Activated CD8-positive, alpha-beta memory T cell treated with anti-CD3 and anti-CD28 coated beads, Interleukin-2, amount 50 U/mL, for 48 hours (primary cell): ENCODE results near the gene MRPS33.
"Not testable (repeated sequence)": the region's sequence is repeated elsewhere in the genome, so short reads cannot be mapped to it uniquely, and the experiment has no call there.

Experiments
- DNase-seq: peaks from one replicate; pipeline ENCODE4 v3.0.0-alpha.2; 2020

MRPS33 gene

DNA sequence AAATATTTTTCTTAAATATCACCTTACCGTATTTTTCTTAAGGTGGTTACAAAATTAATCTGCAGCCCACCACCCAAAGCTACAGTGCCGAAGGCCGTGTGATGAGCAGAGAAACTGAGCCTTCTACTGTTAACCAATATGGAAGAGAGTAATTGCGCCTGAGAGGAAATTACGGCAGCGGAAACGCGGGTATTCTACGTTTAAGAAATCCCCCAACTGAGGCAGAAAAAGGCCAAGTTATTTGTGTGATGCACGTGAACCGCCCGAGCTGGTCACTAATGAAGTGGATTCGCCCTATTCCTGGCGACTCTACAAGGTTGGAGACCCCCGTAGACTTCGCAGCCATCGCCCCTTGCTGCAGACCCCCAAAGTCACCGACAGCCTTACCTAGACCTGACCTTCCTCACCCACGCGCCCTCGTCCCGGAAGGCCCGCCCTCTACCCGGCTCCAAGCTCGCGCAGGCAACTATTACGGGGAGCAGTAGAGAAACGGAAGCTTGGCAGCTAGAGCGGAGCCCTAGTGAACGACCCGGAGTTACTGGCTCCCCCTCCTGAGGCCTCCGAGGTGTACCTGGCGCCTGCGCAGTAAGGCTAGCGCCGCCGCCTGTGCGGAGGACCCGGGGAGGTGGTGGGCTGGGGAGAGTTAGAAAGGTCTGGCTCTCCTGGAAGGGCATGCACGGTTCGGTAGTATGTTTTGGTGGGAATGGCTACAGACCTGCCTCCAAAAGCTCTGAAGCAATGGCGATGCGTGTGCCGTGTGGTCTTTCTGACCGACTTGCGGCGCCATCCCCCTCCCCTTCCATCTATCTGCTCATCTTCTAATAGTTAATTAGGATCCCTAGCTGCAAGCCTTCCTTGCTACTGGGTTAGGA, at the start of gene MRPS33:
MRPS33 (minus strand) TSS at position 429 of the 872 bp plus-strand sequence. CDS start 4,319 bp downstream, outside the sequence.
- DNase-seq = peak; percentile 94

- DNase-seq = no peak
Measured at GRCh38 chr7:141057788-141058187, 43.0 kb upstream of the MRPS33 start.

DNA sequence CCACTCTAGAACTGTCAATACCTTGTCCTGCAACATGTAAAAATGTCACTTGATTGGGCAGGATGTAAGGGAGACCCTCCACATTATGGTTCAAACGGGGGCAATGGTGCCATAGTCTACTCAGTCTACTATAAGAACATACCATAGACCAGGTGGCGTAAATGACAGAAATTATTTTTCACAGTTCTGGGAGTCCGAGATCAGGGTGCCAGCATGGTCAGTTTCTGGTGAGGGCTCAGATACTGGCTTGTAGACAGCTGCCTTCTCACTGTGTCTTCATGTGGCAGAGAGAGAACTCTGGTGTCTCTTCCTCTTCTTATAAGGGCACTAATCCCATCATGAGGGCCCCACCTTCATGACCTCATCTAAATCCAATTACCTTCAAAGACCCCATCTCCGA, 40.4 kb upstream of the MRPS33 start:
- no peak for DNase-seq

DNA sequence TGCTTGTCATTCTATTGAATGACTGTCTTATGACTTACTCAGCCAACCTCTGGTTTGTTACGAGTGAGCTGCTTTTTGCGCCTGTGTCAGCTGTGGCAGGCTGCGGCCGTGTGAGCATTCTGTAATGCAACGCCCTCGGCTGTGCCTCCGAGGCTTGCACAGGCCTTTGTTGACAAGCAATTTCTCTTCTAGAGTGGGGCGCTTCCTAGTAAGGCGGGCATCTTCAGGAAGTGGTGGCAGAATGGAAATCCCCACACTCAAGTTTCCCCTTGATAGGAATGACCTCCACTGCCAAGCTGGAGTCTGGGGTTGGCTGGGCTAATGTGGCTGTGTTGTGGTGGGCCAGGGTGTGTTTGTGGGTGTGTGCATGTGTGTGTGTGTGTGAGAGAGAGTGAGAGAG, 38.9 kb upstream of the MRPS33 start:
- DNase-seq = peak; percentile 69

DNA sequence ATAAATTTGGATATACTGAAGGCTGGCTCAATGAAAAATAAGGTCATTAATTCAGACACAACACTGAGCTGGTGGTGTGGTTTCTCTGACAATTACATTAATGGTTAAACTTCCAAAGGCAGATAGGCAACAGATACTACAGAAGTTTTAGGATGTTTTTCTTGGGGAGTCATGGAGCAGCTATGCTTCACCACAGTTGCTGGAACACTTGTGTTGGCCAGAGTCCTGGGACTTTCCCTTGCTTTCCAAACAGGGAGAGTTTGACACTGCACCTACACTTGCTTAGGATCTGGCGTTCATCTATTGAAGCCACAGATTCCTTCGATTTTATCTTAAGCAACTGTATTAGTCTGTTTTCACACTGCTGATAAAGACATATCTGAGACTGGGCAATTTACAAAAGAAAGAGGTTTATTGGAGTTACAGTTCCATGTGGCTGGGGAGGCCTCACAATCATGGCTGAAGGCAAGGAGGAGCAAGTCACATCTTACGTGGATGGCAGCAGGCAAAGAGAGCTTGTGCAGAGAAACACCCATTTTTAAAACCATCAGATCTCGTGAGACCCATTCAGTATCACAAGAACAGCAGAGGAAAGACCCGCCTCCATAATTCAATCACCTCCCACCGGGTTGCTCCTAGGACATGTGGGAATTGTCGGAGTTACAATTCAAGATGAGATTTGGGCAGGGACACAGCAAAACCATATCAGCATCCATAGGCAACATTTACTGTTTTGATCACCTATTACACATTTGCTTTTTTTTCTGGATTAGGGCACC, 31.3 kb upstream of the MRPS33 start:
- no peak for DNase-seq

DNA sequence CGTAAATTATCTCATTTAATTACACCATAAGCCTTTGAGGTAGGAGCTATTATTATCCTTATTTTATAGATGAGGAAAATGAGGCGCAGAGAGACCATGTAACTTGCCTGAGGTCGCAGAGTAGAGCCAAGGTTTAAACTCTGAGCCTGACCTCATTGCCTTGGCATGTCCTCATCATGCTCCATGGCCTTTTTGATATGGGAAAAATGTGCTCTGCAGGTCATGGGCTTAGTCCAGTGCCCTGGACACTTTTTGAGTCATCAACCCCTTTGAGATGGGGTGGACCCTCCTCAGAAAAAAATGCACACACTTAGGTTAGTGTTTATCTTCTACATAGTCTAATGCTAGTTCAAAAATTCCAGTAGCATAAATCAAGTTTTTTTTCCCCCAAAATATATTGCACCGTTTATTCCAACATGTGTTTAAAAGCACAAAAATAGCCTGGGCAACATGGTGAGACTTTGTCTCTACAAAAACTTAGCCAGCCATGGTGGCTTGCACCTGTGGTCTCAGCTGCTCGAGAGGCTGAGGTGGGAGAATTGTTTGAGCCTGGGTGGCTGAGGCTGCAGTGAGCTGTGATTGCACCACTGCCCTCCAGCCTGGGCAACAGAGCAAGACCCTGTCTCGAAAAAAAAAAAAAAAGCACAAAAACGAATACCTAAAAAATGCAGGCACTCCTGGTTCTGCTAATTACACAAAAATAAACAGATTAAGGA, 30.5 kb upstream of the MRPS33 start:
- no peak for DNase-seq

DNA sequence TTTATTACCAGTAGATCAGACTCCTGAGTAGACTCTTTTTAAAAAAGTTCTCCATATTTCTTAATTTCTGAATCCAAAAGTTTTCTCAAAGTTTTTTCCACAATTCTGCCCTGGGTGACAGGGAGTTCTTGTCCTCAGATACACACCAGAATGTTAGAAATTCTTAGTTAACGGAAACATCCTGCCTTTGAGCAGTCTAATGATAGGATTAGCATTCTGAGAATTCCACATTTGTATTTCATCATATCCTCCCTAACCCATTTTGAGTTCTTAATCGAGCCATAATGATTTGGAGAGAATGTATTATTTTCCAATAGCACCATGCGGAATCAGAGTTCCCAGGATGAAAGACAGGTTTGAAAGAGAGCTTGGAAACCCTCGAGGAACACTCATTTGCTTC, 28.9 kb upstream of the MRPS33 start:
- DNase-seq = no peak

- DNase-seq = no peak
Measured at GRCh38 chr7:141042222-141043193, 27.8 kb upstream of the MRPS33 start.

DNA sequence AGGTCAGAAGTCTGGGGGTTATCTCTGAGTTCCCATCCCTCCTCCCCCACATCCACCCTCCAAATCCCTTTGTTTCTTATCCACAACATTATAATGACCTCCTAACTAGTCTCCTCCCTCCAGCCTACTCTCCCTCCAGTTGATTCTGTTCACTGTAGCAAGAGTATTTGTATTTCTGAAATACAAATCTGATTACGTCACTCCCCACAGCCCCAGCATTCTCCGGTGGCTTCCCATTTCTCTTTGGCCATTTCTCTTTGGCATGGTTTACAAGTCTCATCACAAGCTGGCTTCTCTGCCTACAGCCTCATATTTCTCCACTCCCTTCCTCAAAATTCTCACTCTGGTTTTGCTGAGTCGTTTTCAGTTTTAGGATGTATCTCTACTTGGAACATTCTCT, 24.6 kb upstream of the MRPS33 start:
- DNase-seq = no peak

GRCh38 chr7:141038100-141038499, 23.3 kb upstream of the MRPS33 start:
- DNase-seq = not testable (repeated sequence)

GRCh38 chr7:141032539-141033323, 18.0 kb upstream of the MRPS33 start:
- not testable (repeated sequence) for DNase-seq

DNA sequence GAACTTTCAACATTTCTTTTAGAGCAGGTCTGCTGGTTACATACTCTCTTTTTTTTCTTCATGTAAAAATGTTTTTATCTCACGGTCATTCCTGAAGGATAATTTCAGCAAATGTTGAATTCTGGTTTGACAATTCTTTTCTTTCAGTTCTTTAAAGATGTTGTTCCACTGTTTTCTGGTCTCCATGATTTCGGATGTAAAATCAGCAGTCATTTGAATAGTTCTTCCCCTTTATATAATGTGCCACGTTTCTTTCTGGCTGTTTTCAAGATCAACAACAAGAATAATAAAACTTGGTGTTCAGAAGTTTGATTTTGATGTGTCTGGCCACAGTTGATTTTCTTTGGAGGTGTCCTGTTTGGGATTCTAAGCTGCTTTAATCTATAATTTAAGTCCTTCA, 14.0 kb upstream of the MRPS33 start:
- no peak for DNase-seq

DNA sequence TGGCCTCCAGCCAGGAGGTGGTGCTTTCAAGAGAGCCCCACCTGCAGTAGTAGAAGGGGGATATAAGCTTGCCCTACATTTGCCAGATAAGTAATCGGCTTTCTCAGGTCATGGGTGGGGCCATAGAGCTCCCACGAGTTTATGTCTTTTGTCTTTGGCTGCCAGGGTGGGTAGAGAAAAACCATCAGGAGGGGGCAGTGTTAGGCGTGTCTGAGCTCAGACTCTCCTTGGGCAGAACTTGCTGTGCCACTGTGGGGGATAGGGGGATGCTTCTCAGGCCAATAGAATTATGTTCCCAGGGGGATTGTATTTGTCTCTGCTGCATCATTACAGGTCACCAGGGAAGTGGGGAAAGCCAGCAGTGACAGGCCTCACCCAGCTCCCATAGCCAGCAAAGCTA, 12.3 kb upstream of the MRPS33 start:
- no peak for DNase-seq

GRCh38 chr7:141024668-141025067, 9.9 kb upstream of the MRPS33 start:
- DNase-seq = no peak

DNA sequence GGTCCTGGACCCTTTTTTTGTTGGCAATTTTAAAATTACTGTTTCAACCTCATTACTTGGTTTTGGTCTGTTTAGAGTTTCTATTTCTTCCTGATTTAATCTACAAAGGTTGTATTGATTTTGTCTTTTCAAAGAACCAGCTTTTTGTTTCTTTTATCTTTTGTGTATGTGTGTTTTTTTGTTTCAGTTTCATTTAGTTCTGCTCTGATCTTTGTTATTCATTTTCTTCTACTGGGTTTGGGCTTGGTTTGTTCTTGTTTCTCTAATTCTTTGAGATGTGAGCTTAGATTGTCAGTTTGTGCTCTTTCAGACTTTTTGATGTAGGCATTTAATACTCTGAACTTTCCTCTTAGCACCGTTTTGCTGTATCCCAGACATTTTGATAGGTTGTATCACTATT, 8.5 kb upstream of the MRPS33 start:
- no peak for DNase-seq

GRCh38 chr7:141017555-141017954, 2.8 kb upstream of the MRPS33 start:
- no peak for DNase-seq

GRCh38 chr7:141016349-141016748, 1.6 kb upstream of the MRPS33 start:
- no peak for DNase-seq

GRCh38 chr7:141014125-141014523, 628 bp downstream of the MRPS33 start:
- no peak for DNase-seq

DNA sequence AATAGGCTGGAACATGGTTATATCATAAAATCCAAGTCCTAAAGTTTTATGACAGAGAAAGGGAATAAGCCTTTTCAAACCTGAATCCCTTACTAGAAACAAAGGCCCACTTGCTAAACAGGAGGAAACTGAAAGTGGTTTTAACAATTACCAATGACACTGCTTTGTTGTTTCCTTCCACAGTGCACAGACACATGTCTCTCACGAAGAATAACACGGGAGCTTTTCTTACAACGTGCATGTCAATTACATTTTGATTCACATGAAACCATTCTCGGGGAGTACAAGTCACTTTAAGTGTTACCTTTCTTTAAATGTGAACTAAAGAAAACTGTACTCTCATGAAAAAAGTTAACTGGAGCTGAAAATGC, 1.4 kb downstream of the MRPS33 start:
- no peak for DNase-seq

GRCh38 chr7:141012696-141013344, 1.9 kb downstream of the MRPS33 start:
- DNase-seq = no peak
